Keratinocyte (primary cell): ENCODE measurements around the gene NRG3.

Source experiments
- EZH2 ChIP-seq: IDR thresholded peaks from one replicate; pipeline ENCODE4 v1.6.1; 2012; ENCODE audit warnings: inconsistent platforms, mild to moderate bottlenecking, low read length, moderate library complexity
- TF ChIP-seq, protein P1 (sequence below), 3 experiments: IDR thresholded peaks in 1 of 3; conservative IDR thresholded peaks in 1 of 3; optimal IDR thresholded peaks in 1 of 3; 2 replicates in 2 of 3; 3 replicates in 1 of 3; pipeline versions ENCODE3 to v1.5.1; 2011; ENCODE audit warnings: low read length in 3 of 3, mild to moderate bottlenecking in 3 of 3, moderate library complexity in 2 of 3, control low read depth in 1 of 3, inconsistent platforms in 1 of 3; ENCODE audit not compliant: insufficient read depth in 2 of 3; ENCODE audit errors: extremely low read depth in 1 of 3

DNA sequence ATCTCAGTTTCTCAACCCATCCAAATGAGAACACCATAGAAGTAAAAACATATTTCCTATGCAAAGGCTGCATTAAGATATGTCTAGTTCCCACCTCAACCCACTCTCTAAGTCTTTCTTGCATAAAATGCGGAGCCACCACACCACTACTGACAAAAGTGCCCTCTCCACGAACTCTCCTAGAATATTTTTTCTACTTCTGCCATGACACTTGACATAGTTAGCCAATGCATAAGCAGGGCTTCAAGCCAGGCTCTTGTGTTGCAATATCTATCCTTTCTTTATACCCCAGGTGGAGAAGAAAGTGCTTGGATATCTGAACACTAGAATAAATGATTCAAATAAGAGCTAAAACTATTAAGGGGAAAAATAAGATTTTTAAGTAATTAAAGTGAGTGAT lies 465.2 kb downstream of the NRG3 start:
- TF ChIP-seq EZH2: no peak
- TF ChIP-seq, protein P1, sequence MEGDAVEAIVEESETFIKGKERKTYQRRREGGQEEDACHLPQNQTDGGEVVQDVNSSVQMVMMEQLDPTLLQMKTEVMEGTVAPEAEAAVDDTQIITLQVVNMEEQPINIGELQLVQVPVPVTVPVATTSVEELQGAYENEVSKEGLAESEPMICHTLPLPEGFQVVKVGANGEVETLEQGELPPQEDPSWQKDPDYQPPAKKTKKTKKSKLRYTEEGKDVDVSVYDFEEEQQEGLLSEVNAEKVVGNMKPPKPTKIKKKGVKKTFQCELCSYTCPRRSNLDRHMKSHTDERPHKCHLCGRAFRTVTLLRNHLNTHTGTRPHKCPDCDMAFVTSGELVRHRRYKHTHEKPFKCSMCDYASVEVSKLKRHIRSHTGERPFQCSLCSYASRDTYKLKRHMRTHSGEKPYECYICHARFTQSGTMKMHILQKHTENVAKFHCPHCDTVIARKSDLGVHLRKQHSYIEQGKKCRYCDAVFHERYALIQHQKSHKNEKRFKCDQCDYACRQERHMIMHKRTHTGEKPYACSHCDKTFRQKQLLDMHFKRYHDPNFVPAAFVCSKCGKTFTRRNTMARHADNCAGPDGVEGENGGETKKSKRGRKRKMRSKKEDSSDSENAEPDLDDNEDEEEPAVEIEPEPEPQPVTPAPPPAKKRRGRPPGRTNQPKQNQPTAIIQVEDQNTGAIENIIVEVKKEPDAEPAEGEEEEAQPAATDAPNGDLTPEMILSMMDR (optimal IDR thresholded peaks at IDR 0.05 in 1 of 3, IDR thresholded peaks at IDR 0.05 in 1 of 3, conservative IDR thresholded peaks at IDR 0.05 in 1 of 3; ENCODE audit: extremely low read depth in 1 of 3, insufficient read depth in 2 of 3, low read length in 3 of 3): no peak
